GM10248 (cell line): ENCODE data around the gene AP4M1.

Experiments used
- CTCF ChIA-PET: fragments of 300-600 bp; sonication (Branson Sonifier 250); formaldehyde crosslinking; extraction: SDS; loops from one replicate; lab custom pipeline; 2021; ENCODE audit warnings: antibody characterized with exemption; lab: Yijun Ruan, JAX
- POLR2A ChIA-PET: fragments of 350-650 bp; sonication (Branson Sonifier 250); formaldehyde crosslinking; extraction: SDS; loops from one replicate; lab custom pipeline; 2020; ENCODE audit warnings: antibody characterized with exemption; lab: Yijun Ruan, JAX
- DNase-seq: peaks from one replicate; pipeline ENCODE4 v3.0.0; 2012; ENCODE audit errors: extremely low spot score
- CTCF ChIP-seq: IDR thresholded peaks from 2 replicates; pipeline ENCODE4 v1.5.1; 2012; ENCODE audit warnings: mild to moderate bottlenecking, low read depth; ENCODE audit errors: extremely low read depth, missing control alignments, control extremely low read depth

AP4M1 gene

DNA sequence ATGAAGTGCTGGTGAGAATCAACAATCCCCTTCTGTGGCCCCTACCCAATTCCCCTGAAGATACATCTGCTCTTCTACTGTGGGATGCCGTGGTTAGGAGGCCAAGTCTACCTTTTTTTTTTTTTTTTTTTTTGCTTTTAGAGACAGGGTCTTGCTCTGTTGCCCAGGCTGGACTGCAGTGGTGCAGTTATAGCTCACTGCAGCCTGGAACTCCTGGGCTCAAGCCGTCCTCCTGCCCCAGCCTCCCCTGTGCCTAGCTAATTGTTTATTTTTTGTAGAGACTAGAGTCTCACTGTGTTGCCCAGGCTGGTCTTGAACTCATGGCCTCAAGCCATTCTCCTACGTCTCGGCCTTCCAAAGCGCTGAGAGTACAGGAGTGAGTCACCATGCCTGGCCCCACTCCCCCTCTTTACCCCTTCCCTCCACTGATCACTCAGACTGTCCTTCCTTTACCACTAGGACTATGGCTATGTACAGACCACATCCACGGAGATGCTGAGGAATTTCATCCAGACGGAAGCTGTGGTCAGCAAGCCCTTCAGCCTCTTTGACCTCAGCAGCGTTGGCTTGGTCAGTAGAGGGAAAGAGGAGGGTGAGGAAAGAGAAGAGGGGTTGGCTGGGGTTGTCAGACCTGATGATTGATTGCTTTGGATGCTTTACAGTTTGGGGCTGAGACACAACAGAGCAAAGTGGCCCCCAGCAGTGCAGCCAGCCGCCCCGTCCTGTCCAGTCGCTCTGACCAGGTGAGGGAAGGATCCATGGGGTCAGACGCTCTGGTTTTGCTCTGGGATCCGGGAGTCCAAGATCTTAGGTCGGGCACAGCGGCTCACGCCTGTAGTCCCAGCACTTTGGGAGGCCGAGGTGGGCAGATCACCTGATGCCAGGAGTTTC, 1.8 kb downstream of the AP4M1 start:
- no peak for DNase-seq
- TF ChIP-seq CTCF, result no peak
- ChIA-PET POLR2A (interaction anchor here (0.5 to 1.8 kb wide), 4 partner anchors 11 to 1553 kb away, joined by 3 to 7 read pairs (median 4); partner anchors contain the start of gene MEPCE), CTCF (interaction anchor here (0.8 to 2.6 kb wide), 5 partner anchors 10 to 29 kb away, joined by 3 to 16 read pairs (median 9); partner anchors contain the start of gene MBLAC1)

DNA sequence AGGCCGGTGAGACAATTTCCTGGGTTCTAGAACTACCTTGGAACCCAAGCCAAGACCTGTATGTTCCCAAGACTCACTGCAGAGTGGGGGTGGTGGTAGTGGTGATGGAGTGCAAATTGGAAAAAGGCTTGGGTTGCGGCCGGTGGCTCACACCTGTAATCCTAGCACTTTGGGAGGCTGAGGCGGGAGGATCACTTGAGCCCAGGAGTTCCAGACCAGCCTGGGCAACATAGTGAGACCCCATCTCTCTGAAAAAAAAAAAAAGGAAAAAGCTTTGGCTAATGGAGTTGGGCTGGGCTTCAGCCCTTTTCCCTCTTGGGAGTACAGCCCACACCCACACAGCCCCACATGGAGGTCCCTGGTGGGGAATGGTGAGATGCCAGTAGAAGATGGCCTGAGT, 4.1 kb downstream of the AP4M1 start:
- no peak for TF ChIP-seq CTCF
- POLR2A ChIA-PET, result interaction anchor here (0.9 kb wide), 1 partner anchor 19 kb away, joined by 4 read pairs; no protein-coding TSS in a partner anchor
- DNase-seq, result no peak
- CTCF ChIA-PET, result interaction anchor here (1.9 kb wide), 1 partner anchor 9 kb away, joined by 9 read pairs; no protein-coding TSS in a partner anchor

- DNase-seq, result no peak
- CTCF ChIA-PET, result no interaction called here
- POLR2A ChIA-PET, result interaction anchor here (0.6 kb wide), 1 partner anchor 568 kb away, joined by 12 read pairs; no protein-coding TSS in a partner anchor
- TF ChIP-seq CTCF, result no peak
Observed at GRCh38 chr7:100106633-100107032, 5.2 kb downstream of the AP4M1 start.

DNA sequence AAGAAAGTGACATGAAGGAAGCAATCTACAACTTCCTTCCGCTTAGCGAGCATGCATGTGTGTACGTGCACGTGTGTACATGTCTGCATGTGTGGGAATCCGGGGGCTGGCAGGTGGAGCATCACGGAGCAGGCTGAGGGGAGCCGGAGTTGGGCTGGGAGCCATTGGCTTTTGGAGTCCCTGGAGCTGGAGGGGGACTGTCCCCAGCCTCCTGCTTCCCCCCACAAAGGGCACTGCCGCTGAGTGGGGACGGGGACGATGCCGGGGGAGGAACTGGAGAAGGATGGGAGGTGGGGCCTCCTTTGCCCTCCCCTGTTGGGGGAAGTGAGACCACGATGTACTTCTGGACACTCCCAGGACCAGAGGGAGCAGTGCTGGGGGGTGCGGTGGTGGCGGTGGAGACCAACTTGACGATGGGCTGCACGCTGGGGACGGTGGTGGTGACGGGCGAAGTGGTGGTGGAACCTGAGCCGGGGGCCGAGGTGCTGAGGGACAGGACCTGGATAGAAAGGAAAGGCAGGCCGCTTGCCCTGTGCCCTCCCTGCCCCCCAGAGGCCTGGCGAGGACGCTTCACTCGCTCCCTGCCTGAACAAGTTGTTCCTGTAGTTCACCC, 5.8 kb downstream of the AP4M1 start:
- TF ChIP-seq CTCF, result no peak
- ChIA-PET CTCF (no interaction called here), POLR2A (no interaction called here)
- DNase-seq, result no peak

DNA sequence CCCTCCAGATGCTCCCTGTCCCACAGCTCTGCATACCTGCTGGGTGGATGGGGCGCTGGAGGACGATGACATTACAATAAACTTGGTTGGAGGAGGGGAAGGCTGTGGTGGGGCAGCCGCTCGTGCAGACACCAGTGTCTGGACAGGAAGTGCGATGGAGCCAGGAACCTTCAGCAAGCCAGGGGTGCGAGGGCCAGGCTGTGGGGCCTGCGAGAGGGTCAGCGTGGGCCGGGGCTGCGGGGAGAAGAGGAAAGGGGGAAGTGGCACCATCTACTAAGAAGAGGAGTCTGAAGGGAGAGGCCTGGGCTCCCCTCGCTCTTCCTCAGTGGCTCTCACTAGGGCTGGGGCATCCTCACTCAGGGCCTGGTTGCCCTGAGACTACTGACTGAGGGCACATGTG, 6.4 kb downstream of the AP4M1 start:
- POLR2A ChIA-PET, result no interaction called here
- no peak for DNase-seq
- no peak for TF ChIP-seq CTCF
- CTCF ChIA-PET, result no interaction called here

GRCh38 chr7:100109521-100110163, 8.2 kb downstream of the AP4M1 start:
- TF ChIP-seq CTCF, result no peak
- CTCF ChIA-PET, result no interaction called here
- no peak for DNase-seq
- POLR2A ChIA-PET, result interaction anchor here (0.6 kb wide), 1 partner anchor 80 kb away, joined by 3 read pairs; no protein-coding TSS in a partner anchor
